ENCODE results near the gene HTR2B.

The HTR2B gene

GRCh38 chr2:231124838-231125568 lies at the start of gene HTR2B:
Gene HTR2B (minus strand): TSS chr2:231125042. CDS start chr2:231123764, 1,278 bp downstream.
- TF ChIP-seq CTCF (conservative IDR thresholded peaks at IDR 0.05) (no peak), ZFX (IDR thresholded peaks at IDR 0.05) (no peak)
- H3K27ac ChIP-seq: no peak within 1 kb of the TSS

- TF ChIP-seq CTCF (conservative IDR thresholded peaks at IDR 0.05) (no peak), ZFX (IDR thresholded peaks at IDR 0.05) (no peak)
Measured at GRCh38 chr2:231174211-231174651, 49.4 kb upstream of the HTR2B start.

GRCh38 chr2:231172025-231172424 lies 47.2 kb upstream of the HTR2B start:
- TF ChIP-seq CTCF (conservative IDR thresholded peaks at IDR 0.05): no peak
- TF ChIP-seq ZFX (IDR thresholded peaks at IDR 0.05): no peak
- H3K27ac ChIP-seq: no peak overlapping the region

More at GRCh38 chr2:231174211-231174651, 49.4 kb upstream of the HTR2B start:
- no peak overlapping the region for H3K27ac ChIP-seq

GRCh38 chr2:231170055-231170454 lies 45.2 kb upstream of the HTR2B start:
- no peak for TF ChIP-seq ZFX (IDR thresholded peaks at IDR 0.05)
- no peak for TF ChIP-seq CTCF (conservative IDR thresholded peaks at IDR 0.05)
- no peak overlapping the region for H3K27ac ChIP-seq

GRCh38 chr2:231169488-231169887 lies 44.6 kb upstream of the HTR2B start:
- H3K27ac ChIP-seq: no peak overlapping the region
- no peak for TF ChIP-seq CTCF (conservative IDR thresholded peaks at IDR 0.05)
- TF ChIP-seq ZFX (IDR thresholded peaks at IDR 0.05): no peak

GRCh38 chr2:231168460-231169139 lies 43.8 kb upstream of the HTR2B start:
- TF ChIP-seq CTCF (conservative IDR thresholded peaks at IDR 0.05): no peak
- TF ChIP-seq ZFX (IDR thresholded peaks at IDR 0.05): no peak
- H3K27ac ChIP-seq: no peak overlapping the region

- TF ChIP-seq CTCF (conservative IDR thresholded peaks at IDR 0.05) (no peak), ZFX (IDR thresholded peaks at IDR 0.05) (no peak)
- no peak overlapping the region for H3K27ac ChIP-seq
Measured at GRCh38 chr2:231167745-231168459, 43.1 kb upstream of the HTR2B start.
